GM19463 (cell line): ENCODE measurements around the gene POLN.
"Not testable (repeated sequence)": the region's sequence is repeated elsewhere in the genome, so short reads cannot be mapped to it uniquely, and the experiment has no call there.

Source experiments
- ATAC-seq: cut with Tn5 transposase; IDR thresholded peaks from one replicate; pipeline ENCODE4 v1.9.1; 2021; ENCODE audit warnings: mild to moderate bottlenecking, moderate library complexity; ENCODE audit not compliant: unreplicated experiment

POLN gene

GRCh38 chr4:2222838-2223237 lies 19.1 kb downstream of the POLN start:
- ATAC-seq = no peak

GRCh38 chr4:2221378-2221777 lies 20.5 kb downstream of the POLN start:
- not testable (repeated sequence) for ATAC-seq

DNA sequence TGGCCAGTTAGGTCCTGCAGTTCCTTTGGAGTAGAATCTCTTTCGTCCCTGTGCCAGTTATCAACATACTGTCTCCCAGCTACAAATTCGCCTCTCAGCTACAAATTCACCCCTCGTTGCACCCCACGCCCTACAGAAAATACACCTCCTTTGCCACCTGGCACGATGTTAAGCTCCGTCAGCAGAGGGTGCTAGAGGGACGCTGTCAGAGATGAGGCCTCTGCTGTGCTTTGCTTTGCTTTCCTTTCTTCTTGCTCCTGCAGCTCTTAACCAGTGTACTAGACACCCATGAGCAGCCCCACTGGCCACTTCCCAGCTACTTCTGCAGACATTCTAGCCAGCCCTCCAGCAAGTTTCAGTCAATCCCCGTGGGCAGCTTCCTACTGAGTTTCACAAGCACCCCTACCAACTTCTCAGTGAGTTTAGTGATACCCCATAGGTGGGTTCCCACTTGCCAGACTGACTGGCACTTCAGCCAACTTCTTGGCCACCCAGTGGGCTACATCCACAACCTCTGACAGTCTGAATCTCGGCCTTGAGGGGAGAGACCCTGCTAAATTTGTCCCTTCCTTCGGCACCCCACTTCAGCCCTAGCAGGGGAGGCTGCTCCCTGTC lies 21.8 kb downstream of the POLN start:
- ATAC-seq = no peak

DNA sequence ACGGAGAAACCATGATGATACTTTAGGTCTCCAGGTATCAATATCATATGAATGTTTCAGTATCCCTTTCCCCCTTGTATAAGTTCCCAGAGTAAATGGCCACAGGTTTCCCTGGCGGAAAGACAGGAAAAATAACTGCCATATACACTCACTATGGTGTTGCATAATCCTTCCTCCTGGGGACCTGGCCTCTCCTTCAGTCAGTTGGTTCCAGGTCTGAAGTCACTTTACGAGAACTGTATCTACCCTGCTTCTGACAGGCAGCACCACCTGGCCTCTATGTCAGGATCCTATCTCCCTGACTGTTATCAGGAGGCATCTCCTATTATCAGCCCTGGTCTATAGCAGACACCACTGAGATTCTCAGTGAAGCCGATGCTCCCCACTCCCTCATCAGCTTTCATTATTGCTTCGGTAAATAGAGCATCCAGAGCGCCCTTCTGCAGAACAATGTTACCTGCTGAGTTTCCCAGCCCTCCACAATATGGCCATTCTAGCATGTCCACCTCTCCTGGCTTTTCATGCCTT lies 22.6 kb downstream of the POLN start:
- no peak for ATAC-seq

- no peak for ATAC-seq
Observed at GRCh38 chr4:2218436-2218835, 23.5 kb downstream of the POLN start.

- ATAC-seq = no peak
Observed at GRCh38 chr4:2217726-2218125, 24.2 kb downstream of the POLN start.

DNA sequence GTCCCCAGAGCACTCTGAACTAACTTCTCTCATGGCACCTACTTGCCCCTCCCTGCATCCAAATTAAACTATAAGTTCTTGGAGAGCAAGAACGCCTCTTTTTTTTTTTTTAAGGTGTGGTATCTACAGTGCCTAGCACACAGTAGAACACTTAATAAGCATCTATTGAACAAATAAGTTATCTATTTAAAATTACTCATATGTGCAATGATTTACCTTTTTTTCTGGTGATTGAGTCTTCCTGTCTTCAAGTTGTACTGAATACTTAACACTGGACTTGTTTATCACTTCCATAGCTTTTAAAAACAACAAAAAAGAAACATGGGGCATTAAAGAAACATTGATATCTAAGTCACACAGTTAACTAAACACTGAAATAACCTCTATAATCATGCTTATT lies 29.1 kb downstream of the POLN start:
- no peak for ATAC-seq

DNA sequence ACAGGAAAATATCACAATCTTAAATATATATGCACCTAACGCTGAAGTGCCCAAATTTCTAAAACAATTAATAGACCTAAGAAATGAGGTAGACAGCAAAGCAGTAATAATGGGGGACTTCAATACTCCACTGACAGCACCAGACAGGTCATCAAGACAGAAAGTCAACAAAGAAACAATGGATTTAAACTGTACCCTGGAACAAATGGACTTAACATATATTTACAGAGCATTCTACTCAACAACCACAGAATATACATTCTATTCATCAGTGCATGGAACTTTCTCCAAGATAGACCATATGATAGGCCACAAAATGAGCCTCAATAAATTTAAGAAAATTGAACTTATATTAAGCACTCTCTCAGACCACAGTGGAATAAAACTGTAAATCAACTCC lies 39.1 kb downstream of the POLN start:
- not testable (repeated sequence) for ATAC-seq

GRCh38 chr4:2194496-2194895 lies 47.4 kb downstream of the POLN start:
- ATAC-seq = no peak

DNA sequence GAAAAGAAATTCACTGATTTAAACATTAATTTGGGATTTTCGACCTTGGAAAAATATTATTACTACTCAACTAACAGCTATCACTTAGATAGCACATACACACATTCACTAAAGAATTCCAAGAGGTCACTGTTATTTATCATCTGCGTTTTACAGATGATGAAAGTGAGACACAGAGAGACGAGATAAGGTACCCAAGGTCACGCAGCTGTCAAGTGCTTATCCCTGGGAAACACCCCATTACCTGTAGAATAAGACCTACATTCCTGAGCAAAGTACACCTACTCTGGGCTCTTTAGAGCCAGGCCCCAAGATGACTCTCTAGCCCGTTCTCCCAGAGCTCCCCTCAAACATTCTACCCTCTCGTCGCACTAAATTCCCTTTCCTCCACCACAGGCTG lies 48.6 kb downstream of the POLN start:
- ATAC-seq = no peak

- ATAC-seq = no peak
Observed at GRCh38 chr4:2186865-2187172, 55.1 kb downstream of the POLN start.

- no peak for ATAC-seq
Observed at GRCh38 chr4:2186133-2186864, 55.6 kb downstream of the POLN start.

DNA sequence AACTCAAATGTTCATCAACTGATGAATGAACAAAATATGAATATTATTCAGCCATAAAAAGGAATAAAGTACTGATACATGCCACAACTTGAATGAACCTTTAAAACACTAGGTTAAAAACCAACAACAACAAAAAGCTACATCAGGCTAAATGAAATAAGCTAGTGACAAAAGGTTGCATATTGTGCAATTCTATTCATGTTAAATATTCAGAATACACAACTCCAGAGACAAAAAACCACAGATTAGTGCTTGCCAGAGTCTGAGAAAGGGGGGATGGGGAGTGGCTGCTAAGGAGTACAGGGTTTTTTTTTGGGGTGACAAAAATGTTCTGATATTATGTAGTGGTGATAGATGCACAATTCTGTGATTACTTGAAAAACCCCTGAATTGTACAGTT lies 58.5 kb downstream of the POLN start:
- no peak for ATAC-seq

DNA sequence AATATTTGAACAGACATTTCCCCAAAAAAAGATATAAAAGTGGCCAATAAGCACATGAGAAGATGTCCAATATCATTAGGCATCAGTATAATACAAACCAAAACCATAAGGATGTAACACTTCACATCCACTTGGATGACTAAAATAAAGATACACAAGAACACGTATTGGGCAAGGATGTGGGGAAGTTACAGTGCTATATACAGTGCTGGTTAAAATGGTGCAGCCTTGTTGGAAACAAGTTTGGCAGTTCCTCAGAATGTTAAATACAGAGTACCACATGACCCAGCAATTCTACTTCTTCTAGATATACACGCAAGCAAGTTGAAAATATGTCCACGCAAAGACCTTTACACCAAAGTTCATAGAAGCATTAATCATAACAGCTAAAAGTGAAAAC lies 58.9 kb downstream of the POLN start:
- no peak for ATAC-seq

GRCh38 chr4:2180410-2180809 lies 61.5 kb downstream of the POLN start:
- ATAC-seq = no peak

- ATAC-seq = no peak
Observed at GRCh38 chr4:2179717-2180116, 62.2 kb downstream of the POLN start.

DNA sequence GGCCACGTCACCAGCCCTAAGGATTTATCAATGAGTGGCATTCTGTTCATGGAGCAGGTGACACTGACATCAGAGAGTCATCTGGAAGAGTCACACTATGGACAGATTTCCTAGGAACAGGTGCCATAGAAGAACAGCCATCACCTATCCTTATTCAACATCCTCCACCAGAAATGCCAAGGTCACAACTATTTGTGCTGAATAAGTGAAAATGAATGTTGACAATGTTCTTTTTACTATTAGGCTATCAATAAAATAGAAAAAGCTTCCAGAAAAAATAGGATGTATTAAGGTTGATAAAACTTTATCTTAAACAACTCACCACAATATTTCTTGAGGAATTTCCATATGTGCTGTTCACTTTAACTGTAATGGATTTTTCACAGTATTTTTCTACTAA lies 62.9 kb downstream of the POLN start:
- no peak for ATAC-seq

- no peak for ATAC-seq
Observed at GRCh38 chr4:2177443-2178093, 64.4 kb downstream of the POLN start.

DNA sequence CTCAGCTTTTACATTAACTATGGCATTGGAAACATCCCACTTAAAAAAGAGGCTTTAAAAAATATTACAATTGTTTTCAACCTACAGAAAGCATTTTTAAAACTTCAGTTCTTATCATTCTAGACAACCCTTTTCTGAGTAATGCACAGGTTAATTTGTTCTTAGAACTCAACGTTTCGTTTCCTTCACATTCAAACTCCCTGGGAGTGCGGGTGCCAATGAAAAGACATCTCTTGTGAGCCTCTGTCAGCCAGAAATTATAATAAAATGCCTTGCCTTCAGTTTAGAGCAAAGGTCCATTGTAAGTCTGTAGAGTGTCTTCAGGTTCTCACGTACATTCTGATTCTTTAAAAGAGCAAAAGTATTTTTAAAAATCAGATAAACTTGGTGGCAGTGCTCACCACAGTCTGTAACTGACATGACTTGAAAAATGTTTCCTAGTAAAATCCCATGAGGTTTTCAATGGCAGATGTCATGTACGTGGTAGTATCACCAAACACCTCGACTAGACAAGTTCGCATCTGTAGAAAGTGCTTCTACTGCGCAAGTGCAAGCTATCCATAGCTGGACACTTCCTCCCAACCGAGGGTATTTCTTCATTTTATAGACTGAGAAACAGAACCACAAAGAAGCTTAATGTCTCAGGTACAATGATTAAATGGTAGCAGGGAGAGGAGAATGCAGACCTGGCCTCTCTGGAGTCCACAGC lies 65.8 kb downstream of the POLN start:
- no peak for ATAC-seq

DNA sequence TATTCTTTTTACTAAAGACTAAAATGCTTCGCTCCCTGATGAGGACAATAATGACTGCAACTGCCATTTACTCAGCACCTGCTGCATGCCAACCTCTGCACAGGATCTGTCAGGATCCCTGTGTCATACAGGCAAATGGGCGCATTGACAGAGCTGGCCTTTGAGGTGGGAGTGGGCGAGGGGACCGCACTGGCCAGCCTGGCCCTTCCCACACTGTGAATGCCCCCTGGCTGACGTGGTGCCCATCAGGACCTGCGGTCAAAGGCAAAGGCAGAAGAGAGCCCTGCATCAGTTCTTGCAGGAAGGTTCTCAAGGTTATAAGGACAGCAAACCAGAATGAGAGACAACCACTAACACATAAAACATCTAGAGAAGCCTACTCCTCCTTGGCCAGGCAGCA lies 67.9 kb downstream of the POLN start:
- ATAC-seq = no peak

DNA sequence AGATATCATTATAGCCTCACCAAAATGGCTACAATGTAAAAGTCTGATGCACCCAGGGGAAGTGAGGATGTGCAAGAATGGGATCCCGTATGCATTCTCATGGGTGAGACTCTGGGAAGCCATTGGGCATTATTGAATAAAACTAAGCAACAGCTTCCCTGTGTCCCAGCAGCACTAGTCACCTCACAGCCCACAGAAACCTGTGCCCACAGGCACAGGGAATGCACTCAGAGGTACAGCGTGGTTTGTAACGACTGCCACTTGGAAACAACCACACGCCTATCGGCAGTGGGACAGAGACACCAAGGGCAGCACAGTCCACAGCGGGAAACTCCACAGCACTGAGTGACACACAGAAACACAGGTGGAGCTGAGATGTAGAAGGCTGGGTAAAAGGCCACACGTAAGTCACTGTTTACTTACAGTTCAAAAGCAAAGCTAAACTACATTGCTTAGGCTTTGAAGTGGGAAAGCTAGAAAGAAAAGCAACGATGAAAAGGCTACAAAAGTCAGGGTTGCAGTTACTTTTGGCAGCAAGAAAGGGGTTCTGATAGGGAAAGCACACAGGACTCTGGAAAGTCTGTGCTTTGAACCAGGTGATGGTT lies 69.2 kb downstream of the POLN start:
- ATAC-seq = no peak
